Mesendoderm (in vitro differentiated cells): Measurements from ENCODE around the gene PGPEP1.

Experiments used
- DNase-seq: peaks from one replicate; pipeline ENCODE4 v3.0.0; 2013
- H2AK5ac ChIP-seq: 2 replicates; pipeline ENCODE4 v1.6.1; 2013; ENCODE audit warnings: low read length, inconsistent platforms
- H2BK120ac ChIP-seq: 2 replicates; pipeline ENCODE4 v1.6.1; 2013; ENCODE audit warnings: low read depth, mild to moderate bottlenecking, low read length, moderate library complexity, mixed read lengths
- H2BK15ac ChIP-seq: replicated peaks from 2 replicates; pipeline ENCODE4 v1.6.1; 2013; ENCODE audit warnings: low read depth, mild to moderate bottlenecking, moderate library complexity
- H2BK5ac ChIP-seq: 2 replicates; pipeline ENCODE4 v1.6.1; 2013; ENCODE audit warnings: low read length, inconsistent platforms
- H3K18ac ChIP-seq: 2 replicates; pipeline ENCODE4 v1.6.1; 2013; ENCODE audit warnings: mild to moderate bottlenecking, low read length, mixed read lengths
- H3K23ac ChIP-seq: one replicate; pipeline ENCODE4 v1.6.1; 2013; ENCODE audit warnings: low read length
- H3K27ac ChIP-seq: 2 replicates; pipeline ENCODE4 v1.5.1; 2013; ENCODE audit warnings: low read depth, mild to moderate bottlenecking, inconsistent platforms, low read length, moderate library complexity
- H3K27me3 ChIP-seq: 2 replicates; pipeline ENCODE4 v1.6.1; 2013; ENCODE audit warnings: low read length, control low read depth, mild to moderate bottlenecking, inconsistent platforms; ENCODE audit not compliant: insufficient read depth, poor library complexity
- H3K36me3 ChIP-seq: 2 replicates; pipeline ENCODE4 v1.6.1; 2013; ENCODE audit warnings: low read length, inconsistent platforms; ENCODE audit not compliant: control insufficient read depth, insufficient read depth
- H3K4ac ChIP-seq: one replicate; pipeline ENCODE4 v1.6.1; 2013; ENCODE audit warnings: low read depth, mild to moderate bottlenecking, low read length, moderate library complexity
- H3K4me1 ChIP-seq: 2 replicates; pipeline ENCODE4 v1.6.1; 2013; ENCODE audit warnings: low read depth, low read length, inconsistent platforms; ENCODE audit not compliant: control insufficient read depth
- H3K4me2 ChIP-seq: 2 replicates; pipeline ENCODE4 v1.6.1; 2013; ENCODE audit warnings: low read length
- H3K4me3 ChIP-seq: 2 replicates; pipeline ENCODE4 v1.5.1; 2013; ENCODE audit warnings: mild to moderate bottlenecking, low read length
- H3K56ac ChIP-seq: one replicate; pipeline ENCODE4 v1.6.1; 2013; ENCODE audit warnings: low read length
- H3K79me1 ChIP-seq: 2 replicates; pipeline ENCODE4 v1.6.1; 2013; ENCODE audit warnings: low read length, inconsistent platforms
- H3K79me2 ChIP-seq: 2 replicates; pipeline ENCODE4 v1.6.1; 2013; ENCODE audit warnings: mild to moderate bottlenecking, low read length; ENCODE audit not compliant: control insufficient read depth, insufficient read depth
- H3K9ac ChIP-seq: 2 replicates; pipeline ENCODE4 v1.6.1; 2013; ENCODE audit warnings: low read length, inconsistent platforms
- H4K5ac ChIP-seq: one replicate; pipeline ENCODE4 v1.6.1; 2013; ENCODE audit warnings: low read length
- H4K8ac ChIP-seq: one replicate; pipeline ENCODE4 v1.6.1; 2013; ENCODE audit warnings: low read depth, mild to moderate bottlenecking, control low read depth, low read length, moderate library complexity
- WGBS: extraction: QIAGEN DNeasy Blood & Tissue Kit; methylation state at CpG from one replicate; pipeline ENCODE4 v1.1.7; 2013; ENCODE audit warnings: low lambda C conversion rate, missing lambda C conversion rate; ENCODE audit not compliant: insufficient coverage; ENCODE audit errors: extremely low coverage; 5-methylcytosine and 5-hydroxymethylcytosine counted together

PGPEP1 gene

DNA sequence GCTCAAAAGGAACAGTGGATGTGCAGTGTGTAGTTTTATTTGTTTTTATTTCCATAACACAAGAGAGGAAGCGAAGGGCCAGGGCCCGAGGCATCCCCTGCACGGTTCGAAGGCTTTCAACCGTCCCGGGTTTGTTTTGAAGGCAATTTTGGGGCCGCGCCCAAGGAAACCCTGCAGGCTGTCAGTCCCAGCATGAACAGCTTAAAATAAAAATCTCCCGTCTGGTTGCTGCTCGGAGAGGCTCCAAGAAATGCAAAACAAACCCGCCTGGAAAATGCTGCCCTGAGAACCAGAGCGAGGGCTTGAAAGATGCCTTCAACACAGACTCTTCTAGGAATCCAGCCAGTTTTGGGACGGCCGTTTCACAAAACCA, 33.5 kb upstream of the PGPEP1 start:
- Histone ChIP-seq H4K5ac (no peak overlapping the region), H3K27ac (no peak overlapping the region), H2AK5ac (no peak overlapping the region), H3K4me3 (no peak overlapping the region), H3K56ac (no peak overlapping the region), H3K23ac (no peak overlapping the region), H3K4me1 (peaks cover 2% of the 10 kb centered on the region), H3K4ac (no peak overlapping the region), H3K27me3 (no peaks in the 10 kb centered on the region), H4K8ac (no peak overlapping the region), H2BK15ac (no peak overlapping the region), H3K36me3 (peaks cover 7% of the 10 kb centered on the region), H3K79me2 (no peaks in the 10 kb centered on the region), H3K79me1 (no peaks in the 10 kb centered on the region), H3K4me2 (no peak overlapping the region), H3K9ac (no peak overlapping the region), H2BK5ac (no peak overlapping the region), H2BK120ac (no peak overlapping the region), H3K18ac (no peak overlapping the region)
- DNase-seq, result no peak
- WGBS, result no CpG with 5 or more reads among the region's 14 CpGs

DNA sequence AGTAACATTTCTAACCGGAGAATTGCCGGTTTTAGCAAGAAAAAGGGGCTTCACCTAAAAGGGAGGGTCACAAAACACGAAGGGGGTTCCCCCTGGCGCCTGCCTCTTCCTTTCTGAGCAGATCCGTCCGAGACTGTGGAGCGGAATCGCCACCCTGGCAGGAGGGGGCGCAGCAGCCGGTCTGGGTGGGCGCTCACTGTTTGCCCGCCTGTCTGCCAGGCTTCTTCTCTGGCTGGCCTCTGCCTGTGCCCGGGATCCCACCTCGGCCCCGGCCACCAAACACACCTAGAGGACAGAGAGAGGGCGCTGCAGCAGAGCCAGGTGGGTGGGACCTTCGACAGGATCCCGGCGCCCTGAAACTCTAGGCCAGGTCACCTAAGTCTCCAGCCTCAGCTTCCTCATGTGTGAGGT, 33.1 kb upstream of the PGPEP1 start:
- Histone ChIP-seq H4K5ac (no peak overlapping the region), H3K4ac (no peak overlapping the region), H3K4me1 (peaks cover 2% of the 10 kb centered on the region), H4K8ac (no peak overlapping the region), H3K27me3 (no peaks in the 10 kb centered on the region), H3K4me2 (no peak overlapping the region), H3K4me3 (no peak overlapping the region), H3K79me1 (peaks cover under 1% of the 10 kb centered on the region), H2BK5ac (no peak overlapping the region), H2BK120ac (no peak overlapping the region), H3K23ac (no peak overlapping the region), H2AK5ac (no peak overlapping the region), H2BK15ac (no peak overlapping the region), H3K18ac (no peak overlapping the region), H3K9ac (no peak overlapping the region), H3K79me2 (no peaks in the 10 kb centered on the region), H3K27ac (no peak overlapping the region), H3K36me3 (peaks cover 9% of the 10 kb centered on the region), H3K56ac (no peak overlapping the region)
- WGBS, result no CpG with 5 or more reads among the region's 19 CpGs
- no peak for DNase-seq

DNA sequence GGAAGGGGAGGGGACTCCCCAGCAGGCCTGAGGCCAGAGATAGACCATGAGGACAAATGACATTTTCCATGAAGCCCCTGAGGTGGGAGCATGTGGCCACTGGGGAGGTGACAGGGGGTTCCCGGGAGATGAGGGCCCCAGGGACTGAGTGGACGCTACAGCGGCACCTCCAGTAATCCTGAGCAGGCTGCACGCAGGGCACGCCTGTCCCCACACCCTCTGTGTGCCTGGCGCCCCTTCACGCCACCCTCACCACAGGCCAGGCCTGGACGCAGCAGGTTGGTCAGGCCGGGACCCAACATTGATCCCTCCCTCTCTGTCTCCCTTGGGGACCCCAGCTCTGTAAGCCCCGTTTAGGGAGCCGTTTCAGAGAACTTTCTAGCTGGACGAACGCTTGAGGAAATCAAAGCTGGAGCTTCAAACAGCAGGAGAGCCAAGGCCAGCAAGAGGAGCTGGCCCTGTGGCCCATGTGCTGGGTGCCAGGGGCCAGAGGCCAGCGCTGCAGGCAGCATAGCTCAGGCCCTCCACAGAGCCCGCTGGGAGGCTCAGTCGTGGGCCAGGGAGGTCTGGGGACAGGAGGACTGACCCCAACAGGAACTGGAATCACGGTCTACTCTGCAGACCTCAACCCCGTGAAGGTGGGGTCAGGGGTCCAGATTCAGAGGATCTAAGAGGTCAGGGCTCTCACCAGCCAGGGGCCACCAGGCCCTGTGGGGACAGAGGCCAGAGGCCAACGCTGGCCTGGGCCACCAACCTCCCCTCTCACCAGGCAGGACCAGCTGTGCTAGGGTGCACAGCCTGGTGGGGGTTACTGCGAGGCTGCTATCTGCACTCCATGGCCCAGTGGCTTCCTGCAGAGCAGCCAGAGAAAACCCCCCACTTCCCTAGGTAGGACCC, 32.1 kb upstream of the PGPEP1 start:
- H3K18ac ChIP-seq, result no peak overlapping the region
- H3K4me3 ChIP-seq, result no peak overlapping the region
- peaks cover 11% of the 10 kb centered on the region for H3K36me3 ChIP-seq
- H3K4me1 ChIP-seq, result peaks cover 2% of the 10 kb centered on the region
- no peak overlapping the region for H3K9ac ChIP-seq
- H3K79me2 ChIP-seq, result no peaks in the 10 kb centered on the region
- H3K56ac ChIP-seq, result no peak overlapping the region
- H2AK5ac ChIP-seq, result no peak overlapping the region
- H2BK15ac ChIP-seq, result no peak overlapping the region
- no peak overlapping the region for H3K27ac ChIP-seq
- H3K79me1 ChIP-seq, result peaks cover 3% of the 10 kb centered on the region
- no CpG with 5 or more reads among the region's 20 CpGs for WGBS
- H3K27me3 ChIP-seq, result no peaks in the 10 kb centered on the region
- H2BK120ac ChIP-seq, result no peak overlapping the region
- DNase-seq, result no peak
- no peak overlapping the region for H2BK5ac ChIP-seq
- no peak overlapping the region for H3K4ac ChIP-seq
- H3K4me2 ChIP-seq, result no peak overlapping the region
- H3K23ac ChIP-seq, result no peak overlapping the region
- no peak overlapping the region for H4K5ac ChIP-seq
- no peak overlapping the region for H4K8ac ChIP-seq

DNA sequence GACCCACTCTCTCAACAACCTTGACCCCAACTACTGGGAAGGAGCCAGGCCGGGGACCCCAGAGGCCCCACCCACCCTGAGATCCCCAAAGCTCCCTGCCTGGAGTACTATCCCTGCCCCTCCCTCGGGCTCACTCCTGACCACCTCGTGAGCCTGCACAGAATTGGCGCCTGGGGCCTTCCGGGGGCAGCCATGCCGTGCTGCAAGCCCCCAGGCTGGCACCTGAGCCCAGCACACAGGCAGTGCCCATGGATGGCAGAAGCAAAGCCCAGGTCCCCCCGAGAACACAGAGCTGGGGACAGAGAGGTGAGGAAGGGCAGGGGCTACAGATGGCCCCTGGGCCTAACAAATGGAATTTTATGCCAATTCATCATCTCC, 31.5 kb upstream of the PGPEP1 start:
- H3K4ac ChIP-seq, result no peak overlapping the region
- H3K27me3 ChIP-seq, result no peaks in the 10 kb centered on the region
- peaks cover 11% of the 10 kb centered on the region for H3K36me3 ChIP-seq
- H3K79me1 ChIP-seq, result peaks cover 3% of the 10 kb centered on the region
- no peak overlapping the region for H2BK120ac ChIP-seq
- no peaks in the 10 kb centered on the region for H3K79me2 ChIP-seq
- H3K4me1 ChIP-seq, result peaks cover 2% of the 10 kb centered on the region
- H3K27ac ChIP-seq, result no peak overlapping the region
- H3K4me3 ChIP-seq, result no peak overlapping the region
- no peak overlapping the region for H2BK5ac ChIP-seq
- no peak overlapping the region for H3K4me2 ChIP-seq
- no peak overlapping the region for H3K18ac ChIP-seq
- no peak overlapping the region for H2AK5ac ChIP-seq
- no peak overlapping the region for H3K9ac ChIP-seq
- no peak overlapping the region for H2BK15ac ChIP-seq
- WGBS, result no CpG with 5 or more reads among the region's 7 CpGs
- H4K8ac ChIP-seq, result no peak overlapping the region
- no peak overlapping the region for H3K23ac ChIP-seq
- no peak for DNase-seq
- H4K5ac ChIP-seq, result no peak overlapping the region
- H3K56ac ChIP-seq, result no peak overlapping the region

DNA sequence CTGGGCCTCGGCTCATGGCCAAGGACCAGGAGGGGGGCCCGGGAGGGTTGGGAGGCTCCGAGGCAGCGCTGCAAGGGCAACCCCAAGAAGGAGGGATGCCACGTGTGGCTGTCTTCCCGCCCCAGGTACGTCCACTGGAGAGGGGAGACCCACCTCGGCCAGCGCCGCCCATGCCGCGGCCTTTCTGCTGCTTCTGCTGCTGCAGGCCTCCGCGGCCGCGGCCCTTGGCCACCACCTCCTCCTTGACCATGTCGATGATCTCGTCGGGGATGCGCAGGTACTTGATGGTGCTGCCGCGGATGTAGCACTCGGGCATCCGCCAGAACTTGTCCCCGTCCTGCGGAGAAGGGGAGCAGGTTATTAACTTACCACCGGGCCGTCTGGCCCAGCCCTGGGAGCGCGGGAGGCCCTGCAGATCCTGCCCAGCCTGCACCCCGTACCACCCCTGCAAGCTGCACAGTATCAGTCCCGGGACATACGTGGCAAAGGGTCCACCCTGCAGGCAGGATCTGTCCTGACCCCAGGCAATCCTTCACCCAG, 30.8 kb upstream of the PGPEP1 start:
- no peak overlapping the region for H2BK5ac ChIP-seq
- H3K4me3 ChIP-seq, result no peak overlapping the region
- peaks cover 11% of the 10 kb centered on the region for H3K36me3 ChIP-seq
- H2AK5ac ChIP-seq, result no peak overlapping the region
- H3K23ac ChIP-seq, result no peak overlapping the region
- no peak overlapping the region for H4K8ac ChIP-seq
- H4K5ac ChIP-seq, result no peak overlapping the region
- H3K18ac ChIP-seq, result no peak overlapping the region
- H3K79me2 ChIP-seq, result no peaks in the 10 kb centered on the region
- no peaks in the 10 kb centered on the region for H3K4me1 ChIP-seq
- H3K56ac ChIP-seq, result no peak overlapping the region
- no peak for DNase-seq
- H3K4ac ChIP-seq, result no peak overlapping the region
- WGBS, result no CpG with 5 or more reads among the region's 33 CpGs
- no peak overlapping the region for H2BK120ac ChIP-seq
- no peak overlapping the region for H3K4me2 ChIP-seq
- H3K9ac ChIP-seq, result no peak overlapping the region
- no peak overlapping the region for H2BK15ac ChIP-seq
- H3K27me3 ChIP-seq, result no peaks in the 10 kb centered on the region
- peaks cover 5% of the 10 kb centered on the region for H3K79me1 ChIP-seq
- H3K27ac ChIP-seq, result no peak overlapping the region
